SK-N-MC (cell line): Measurements from ENCODE around the gene CD83.

Experiments
- DNase-seq: peaks from one replicate; pipeline ENCODE4 v3.0.0-alpha.2; 2011; ENCODE audit warnings: low read depth, low spot score
- H3K27ac ChIP-seq: fragments of 200-600 bp; sonication (generic); 2 replicates; pipeline ENCODE4 v1.5.1; 2016; ENCODE audit warnings: mixed run types
- H3K36me3 ChIP-seq: fragments of 200-600 bp; sonication (generic); 2 replicates; pipeline ENCODE4 v1.6.1; 2017; ENCODE audit warnings: antibody characterized with exemption, low read length, mixed read lengths; ENCODE audit not compliant: insufficient read depth
- H3K4me3 ChIP-seq: fragments of 200-600 bp; sonication (generic); 2 replicates; pipeline ENCODE4 v1.5.1; 2016
- H3K9ac ChIP-seq: fragments of 200-600 bp; sonication (generic); 2 replicates; pipeline ENCODE4 v1.8.0; 2017; ENCODE audit warnings: mixed run types, mixed read lengths; ENCODE audit not compliant: insufficient read length
- H3K9me3 ChIP-seq: fragments of 200-600 bp; sonication (generic); 2 replicates; pipeline ENCODE4 v1.6.1; 2017; ENCODE audit warnings: low read depth, mild to moderate bottlenecking, antibody characterized with exemption, low read length, moderate library complexity, mixed read lengths
- EZH2 ChIP-seq: fragments of 200-600 bp; sonication (generic); IDR thresholded peaks from one replicate; pipeline ENCODE4 v1.6.1; 2017; ENCODE audit warnings: antibody characterized with exemption
- FOXP2 ChIP-seq: optimal IDR thresholded peaks from 2 replicates; pipeline ENCODE3; 2011; ENCODE audit warnings: mild to moderate bottlenecking, moderate library complexity; ENCODE audit not compliant: insufficient read depth; ENCODE audit errors: extremely low read length, control extremely low read depth
- POLR2AphosphoS5 ChIP-seq: IDR thresholded peaks from 2 replicates; pipeline ENCODE4 v1.6.1; 2012; ENCODE audit warnings: mild to moderate bottlenecking, low read depth, low read length, borderline replicate concordance

CD83 gene

GRCh38 chr6:14077193-14077867 is 40.2 kb upstream of the CD83 start:
- H3K27ac ChIP-seq: no peak overlapping the region
- DNase-seq: no peak
- TF ChIP-seq EZH2: no peak
- no peak for TF ChIP-seq FOXP2
- TF ChIP-seq POLR2AphosphoS5: no peak
- H3K9ac ChIP-seq: no peak overlapping the region
- no peaks in the 10 kb centered on the region for H3K9me3 ChIP-seq
- no peak overlapping the region for H3K4me3 ChIP-seq
- no peaks in the 10 kb centered on the region for H3K36me3 ChIP-seq

- TF ChIP-seq FOXP2: no peak
- no peak for TF ChIP-seq EZH2
- no peak for TF ChIP-seq POLR2AphosphoS5
- Histone ChIP-seq H3K9me3 (no peaks in the 10 kb centered on the region), H3K27ac (no peak overlapping the region), H3K4me3 (no peak overlapping the region), H3K36me3 (no peaks in the 10 kb centered on the region), H3K9ac (no peak overlapping the region)
- DNase-seq: no peak
These were observed 38.1 kb upstream of the CD83 start for GRCh38 chr6:14079433-14079832.

GRCh38 chr6:14079971-14080370 is 37.6 kb upstream of the CD83 start:
- TF ChIP-seq POLR2AphosphoS5 (no peak), EZH2 (no peak), FOXP2 (no peak)
- H3K27ac ChIP-seq: no peak overlapping the region
- no peak for DNase-seq

GRCh38 chr6:14081126-14081525 is 36.4 kb upstream of the CD83 start:
- no peak overlapping the region for H3K9ac ChIP-seq
- no peak for DNase-seq
- no peaks in the 10 kb centered on the region for H3K9me3 ChIP-seq
- H3K36me3 ChIP-seq: no peaks in the 10 kb centered on the region
- H3K4me3 ChIP-seq: no peak overlapping the region
- no peak overlapping the region for H3K27ac ChIP-seq
- TF ChIP-seq POLR2AphosphoS5 (no peak), FOXP2 (no peak), EZH2 (no peak)

More at GRCh38 chr6:14079971-14080370, 37.6 kb upstream of the CD83 start:
- H3K4me3 ChIP-seq: no peak overlapping the region
- no peak overlapping the region for H3K9ac ChIP-seq
- H3K36me3 ChIP-seq: no peaks in the 10 kb centered on the region
- no peaks in the 10 kb centered on the region for H3K9me3 ChIP-seq

GRCh38 chr6:14082771-14083170 is 34.8 kb upstream of the CD83 start:
- DNase-seq: no peak
- Histone ChIP-seq H3K4me3 (no peak overlapping the region), H3K9ac (no peak overlapping the region), H3K9me3 (no peaks in the 10 kb centered on the region), H3K27ac (no peak overlapping the region), H3K36me3 (no peaks in the 10 kb centered on the region)
- TF ChIP-seq FOXP2: no peak

GRCh38 chr6:14083262-14083661 is 34.3 kb upstream of the CD83 start:
- H3K9me3 ChIP-seq: no peaks in the 10 kb centered on the region
- no peak for TF ChIP-seq EZH2
- TF ChIP-seq POLR2AphosphoS5: no peak
- TF ChIP-seq FOXP2: no peak

GRCh38 chr6:14083751-14084150 is 33.8 kb upstream of the CD83 start:
- no peak for TF ChIP-seq POLR2AphosphoS5
- no peak for TF ChIP-seq EZH2
- no peak for TF ChIP-seq FOXP2
- Histone ChIP-seq H3K36me3 (no peaks in the 10 kb centered on the region), H3K4me3 (no peak overlapping the region), H3K9me3 (no peaks in the 10 kb centered on the region), H3K9ac (no peak overlapping the region), H3K27ac (no peak overlapping the region)
- DNase-seq: no peak

More at GRCh38 chr6:14083262-14083661, 34.3 kb upstream of the CD83 start:
- H3K4me3 ChIP-seq: no peak overlapping the region
- no peak overlapping the region for H3K9ac ChIP-seq
- no peak for DNase-seq
- H3K36me3 ChIP-seq: no peaks in the 10 kb centered on the region
- H3K27ac ChIP-seq: no peak overlapping the region

GRCh38 chr6:14084388-14084787 is 33.2 kb upstream of the CD83 start:
- Histone ChIP-seq H3K9me3 (no peaks in the 10 kb centered on the region), H3K9ac (no peak overlapping the region), H3K27ac (no peak overlapping the region), H3K36me3 (no peaks in the 10 kb centered on the region), H3K4me3 (no peak overlapping the region)
- TF ChIP-seq FOXP2 (no peak), POLR2AphosphoS5 (no peak), EZH2 (no peak)
- no peak for DNase-seq

GRCh38 chr6:14085176-14085787 is 32.3 kb upstream of the CD83 start:
- H3K9ac ChIP-seq: no peak overlapping the region
- no peaks in the 10 kb centered on the region for H3K36me3 ChIP-seq
- H3K9me3 ChIP-seq: no peaks in the 10 kb centered on the region
- DNase-seq: no peak
- no peak overlapping the region for H3K4me3 ChIP-seq
- no peak overlapping the region for H3K27ac ChIP-seq
- no peak for TF ChIP-seq FOXP2
- no peak for TF ChIP-seq POLR2AphosphoS5
- no peak for TF ChIP-seq EZH2
